HG02571 (cell line): ENCODE results near the gene ZBTB18.

Experiments used
- ATAC-seq: cut with Tn5 transposase; IDR thresholded peaks from one replicate; pipeline ENCODE4 v1.9.1; 2021; ENCODE audit warnings: mild to moderate bottlenecking, moderate library complexity; ENCODE audit not compliant: unreplicated experiment

ZBTB18 gene

DNA sequence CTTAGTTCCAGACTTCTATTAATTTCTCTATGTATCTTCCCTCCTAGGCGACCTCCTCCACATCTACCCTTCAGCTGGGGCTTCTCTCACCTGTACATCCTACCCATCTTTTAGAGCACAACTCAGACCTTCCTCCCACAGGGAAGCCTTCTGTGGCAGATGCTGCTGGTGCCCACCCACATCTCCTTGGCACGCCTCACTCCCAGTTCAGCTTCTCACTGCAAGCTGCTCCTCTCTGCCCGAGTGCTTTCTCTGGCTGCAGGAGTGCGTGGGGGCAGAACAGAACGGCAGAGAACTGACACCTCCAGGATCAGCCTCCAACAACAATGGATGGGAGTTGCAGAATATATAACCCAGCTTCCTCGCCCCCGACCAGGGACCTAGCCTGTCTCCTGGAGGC lies 36.5 kb downstream of the ZBTB18 start:
- ATAC-seq = no peak

DNA sequence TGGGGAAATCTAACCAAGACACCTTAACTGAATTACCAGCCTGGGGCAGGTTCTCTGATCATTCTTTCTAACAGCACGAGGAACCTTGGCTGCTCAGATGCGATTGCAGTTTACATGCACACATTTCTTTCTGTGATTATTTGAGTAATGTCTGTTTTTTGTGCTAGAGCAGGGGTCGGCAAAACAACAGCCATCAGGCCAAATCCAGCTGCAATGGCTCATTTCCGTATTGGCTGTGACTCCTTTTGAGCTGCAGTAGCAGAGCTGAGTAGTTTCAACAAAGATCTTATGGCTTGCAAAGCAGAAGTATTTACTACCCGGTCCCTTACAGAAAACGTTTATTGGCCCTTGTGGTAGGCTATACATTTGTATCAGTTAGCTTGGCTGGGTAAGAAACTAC lies 37.1 kb downstream of the ZBTB18 start:
- no peak for ATAC-seq

DNA sequence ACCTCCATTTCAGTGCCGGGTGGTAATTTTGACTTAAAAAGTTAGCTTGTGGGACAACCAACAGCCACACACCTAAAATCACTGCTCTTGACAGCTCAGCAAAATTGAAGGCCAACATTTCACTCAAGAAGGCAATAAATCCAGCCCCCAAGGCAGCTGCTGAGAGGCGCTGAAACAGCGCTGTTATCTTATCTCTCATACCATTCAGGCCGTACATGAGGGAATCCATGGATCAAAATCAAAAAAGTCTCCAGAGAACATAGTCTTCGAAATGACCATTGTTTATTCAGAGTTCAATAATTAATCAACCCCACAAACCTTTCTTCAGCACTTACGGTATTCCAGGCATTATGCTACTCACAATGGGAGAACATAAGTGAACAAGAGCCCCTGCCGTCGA lies 38.5 kb downstream of the ZBTB18 start:
- ATAC-seq = no peak

DNA sequence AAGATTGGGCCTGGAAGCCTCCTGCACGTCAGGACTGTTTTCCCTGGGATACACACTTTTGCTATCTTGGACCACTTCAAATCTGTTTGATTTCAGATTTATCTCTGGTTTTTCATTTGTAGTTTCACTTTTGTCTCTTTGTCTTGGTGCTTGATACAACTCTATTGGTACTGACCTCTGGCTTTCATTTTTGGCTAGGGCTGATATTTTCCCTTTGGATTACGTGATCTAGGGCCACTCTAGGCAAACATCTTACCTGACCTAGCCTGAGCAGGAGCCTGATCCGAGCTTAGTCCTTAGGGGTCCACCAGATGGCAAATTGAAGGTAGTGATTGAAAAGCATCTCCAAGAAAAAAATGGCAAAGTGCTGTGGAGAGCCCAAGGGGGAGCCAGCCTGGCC lies 39.6 kb downstream of the ZBTB18 start:
- no peak for ATAC-seq

DNA sequence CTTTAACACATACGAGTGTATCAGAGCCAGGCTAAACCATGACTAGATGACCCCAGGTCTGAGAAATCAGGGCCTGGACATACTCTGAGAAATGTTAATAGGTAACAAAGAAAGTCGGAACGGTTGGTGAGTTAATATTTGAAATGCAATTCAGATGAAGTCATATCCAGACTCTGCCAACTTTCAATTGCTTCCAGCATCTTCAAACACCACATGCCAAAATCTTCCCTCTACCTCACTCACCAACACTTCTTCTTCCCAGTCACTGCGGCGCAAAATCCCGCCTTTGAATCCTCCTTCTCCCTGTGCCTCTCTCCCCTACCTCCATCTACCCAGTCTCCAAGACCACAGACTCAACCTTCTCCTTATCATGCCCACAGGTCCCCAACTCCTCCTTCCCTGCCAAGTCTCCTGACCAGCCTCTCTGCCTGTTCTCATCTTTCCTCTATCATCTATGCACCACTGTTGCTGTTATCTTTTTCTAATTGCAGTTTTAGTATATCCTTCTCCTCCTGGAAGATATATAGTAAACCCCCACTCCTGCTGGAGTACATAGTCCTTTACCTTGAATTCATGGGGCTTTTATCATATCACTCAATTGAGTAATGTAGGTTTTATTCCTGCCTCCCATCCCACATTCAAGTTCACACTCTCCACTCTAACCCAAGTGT lies 41.3 kb downstream of the ZBTB18 start:
- no peak for ATAC-seq

DNA sequence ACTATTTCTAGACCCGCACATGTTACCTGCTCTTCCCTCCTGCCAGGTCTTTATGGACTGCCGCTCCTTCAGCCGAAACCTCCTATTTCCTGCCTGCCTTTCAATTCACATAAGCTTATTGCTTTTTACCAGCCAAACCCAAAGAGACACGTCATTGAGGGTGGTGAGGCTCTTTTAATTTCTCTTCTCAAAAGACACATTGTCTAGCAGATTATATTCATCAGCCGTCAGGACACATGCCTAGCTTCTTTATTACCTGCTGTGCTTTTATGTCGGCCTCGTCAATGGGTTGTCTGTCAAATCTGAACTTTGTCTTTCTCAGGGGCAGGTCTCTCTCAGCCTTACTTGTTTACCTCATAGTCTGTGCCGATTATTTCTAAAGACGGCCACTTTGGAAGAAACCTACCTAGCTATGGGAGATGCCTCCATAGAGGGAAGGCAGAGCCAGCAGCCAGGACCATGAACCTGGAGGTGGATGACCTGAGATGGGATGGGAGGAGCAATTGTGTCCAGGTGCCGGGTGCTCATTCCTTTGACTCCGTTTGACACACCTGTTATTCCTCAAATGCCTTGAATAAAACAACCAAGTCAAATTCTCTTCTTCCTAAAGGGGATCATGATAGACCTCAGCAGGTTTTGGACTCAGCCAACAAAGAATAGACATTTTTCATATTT lies 42.0 kb downstream of the ZBTB18 start:
- no peak for ATAC-seq

DNA sequence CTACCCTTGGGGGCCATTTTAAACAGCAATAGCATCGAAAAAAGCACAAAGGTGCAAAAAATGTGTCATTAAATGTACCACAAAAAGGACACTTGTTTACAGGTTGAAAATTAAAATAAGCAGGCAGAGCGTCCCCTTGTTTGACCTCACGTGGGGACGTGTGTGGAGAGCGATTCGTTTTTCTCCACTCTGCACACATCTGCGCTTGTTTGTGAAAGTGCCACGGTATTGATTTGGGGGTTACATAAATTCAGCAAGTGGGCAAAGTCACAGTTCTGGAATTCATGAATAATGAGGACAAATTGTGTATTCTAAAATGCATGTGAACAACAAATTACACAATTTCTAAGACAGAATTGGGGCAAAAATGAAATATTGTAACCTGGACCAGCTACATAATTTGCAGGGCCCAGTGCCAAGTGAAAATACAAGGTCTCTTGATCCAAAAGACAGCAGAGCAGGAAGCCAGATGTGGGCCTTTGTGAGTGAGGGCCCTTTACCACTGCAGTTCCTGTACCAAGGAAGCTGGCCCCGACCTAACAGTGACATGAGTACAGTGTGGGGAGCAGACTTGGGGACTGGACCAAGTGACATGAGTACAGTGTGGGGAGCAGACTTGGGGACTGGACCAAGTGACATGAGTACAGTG lies 43.9 kb downstream of the ZBTB18 start:
- no peak for ATAC-seq

DNA sequence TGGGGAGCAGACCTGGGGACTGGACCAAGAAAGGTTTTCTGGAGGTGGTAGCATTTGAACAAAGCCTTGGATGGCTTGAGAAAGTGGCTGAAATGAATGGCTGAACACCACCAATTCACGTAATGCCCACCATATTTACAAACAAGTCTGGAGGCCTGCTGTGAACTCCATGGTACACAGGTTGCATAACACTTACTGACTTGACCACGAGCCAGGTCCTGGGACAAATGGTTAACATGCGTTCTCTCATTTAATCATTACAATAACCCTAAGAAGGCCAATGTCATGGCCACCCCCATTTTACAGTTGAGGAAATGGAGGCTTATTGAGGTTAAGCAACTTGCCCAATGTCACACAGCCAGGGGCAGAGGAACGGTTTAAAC lies 44.4 kb downstream of the ZBTB18 start:
- ATAC-seq = no peak

DNA sequence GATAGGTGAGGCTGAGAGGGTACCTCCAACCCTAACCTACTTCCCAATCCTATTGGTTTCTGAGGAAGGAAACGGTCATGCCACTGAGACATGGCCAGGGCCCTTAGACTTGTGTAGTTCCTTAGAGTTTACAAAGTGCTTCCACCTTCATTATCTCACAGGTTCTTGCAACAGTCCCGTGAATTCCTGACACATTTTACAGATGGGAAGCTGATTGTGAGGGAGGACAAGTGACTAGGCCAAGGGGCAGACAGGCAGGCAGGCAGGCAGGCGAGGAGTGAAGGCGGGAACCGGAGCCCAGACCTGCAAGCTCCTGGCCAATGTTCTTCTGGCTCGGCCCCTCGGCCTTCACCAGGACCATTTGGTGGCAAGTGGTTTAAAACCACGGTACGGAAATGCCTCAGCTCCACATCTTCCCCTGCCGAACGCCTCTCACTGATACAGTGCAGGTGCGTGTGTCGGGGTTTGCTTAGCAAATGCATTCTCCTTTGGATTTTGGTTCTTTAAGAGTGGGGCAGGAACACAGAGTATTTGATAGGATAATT lies 45.1 kb downstream of the ZBTB18 start:
- ATAC-seq = no peak

DNA sequence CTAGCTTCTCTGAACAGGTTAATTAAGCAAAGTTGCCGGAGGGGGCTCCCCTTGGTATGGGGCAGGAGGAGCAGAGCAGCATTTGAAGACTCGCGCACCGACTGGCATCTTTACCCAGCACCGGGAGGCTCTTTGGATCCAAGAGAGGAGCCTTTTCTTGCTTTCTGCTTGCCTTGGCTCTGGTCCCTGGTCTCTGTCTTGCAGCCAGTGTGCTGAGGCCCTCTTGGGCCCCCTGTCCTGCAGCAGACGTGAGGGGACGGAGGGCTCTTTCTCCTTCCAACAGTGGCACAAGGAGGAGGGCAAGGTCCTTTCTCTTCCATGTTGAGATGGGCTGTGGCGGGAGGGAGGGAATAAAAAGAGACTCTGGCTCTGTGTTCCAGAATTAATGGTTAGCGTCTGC lies 45.6 kb downstream of the ZBTB18 start:
- ATAC-seq = no peak

DNA sequence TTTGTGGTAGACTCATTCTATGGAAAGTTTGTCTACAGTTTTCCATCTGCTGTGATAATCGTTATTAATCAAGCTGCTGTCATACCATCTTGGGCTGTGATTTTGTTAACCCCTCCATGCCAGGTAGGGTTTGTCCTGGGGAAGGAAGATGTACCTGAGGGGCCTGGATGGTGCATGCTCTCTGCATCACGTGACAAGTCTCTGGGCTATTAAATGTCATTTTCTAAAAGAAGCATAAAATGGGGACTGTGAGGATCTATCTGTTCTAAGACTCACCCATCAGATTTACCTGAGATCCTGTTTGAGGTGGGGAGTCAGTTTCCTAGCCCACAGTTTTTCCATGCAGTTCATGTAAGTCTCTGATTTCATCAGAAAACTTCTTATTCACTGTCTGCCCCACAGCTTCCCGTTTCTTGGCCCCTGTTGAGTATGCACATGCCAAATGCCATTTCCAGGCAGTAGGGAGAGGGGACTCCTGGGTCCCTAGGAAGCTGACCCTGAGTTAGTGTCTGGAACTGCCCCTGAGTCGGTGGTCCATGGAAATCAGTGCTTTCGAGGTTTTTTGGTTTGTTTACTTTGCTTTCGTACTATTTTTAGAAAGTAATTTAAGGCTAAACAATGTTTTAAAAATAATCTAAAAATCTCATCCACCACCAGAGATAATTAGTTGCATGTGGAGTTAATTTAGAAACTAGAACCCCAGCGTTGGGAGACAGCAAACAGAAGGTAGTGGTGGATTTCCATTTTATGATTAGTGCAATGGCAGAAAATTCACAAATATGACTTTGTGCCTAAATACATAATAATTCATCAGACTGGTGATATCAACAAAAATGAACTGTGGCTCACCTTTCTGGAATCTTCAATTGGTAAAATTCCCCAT lies 46.7 kb downstream of the ZBTB18 start:
- ATAC-seq = no peak

DNA sequence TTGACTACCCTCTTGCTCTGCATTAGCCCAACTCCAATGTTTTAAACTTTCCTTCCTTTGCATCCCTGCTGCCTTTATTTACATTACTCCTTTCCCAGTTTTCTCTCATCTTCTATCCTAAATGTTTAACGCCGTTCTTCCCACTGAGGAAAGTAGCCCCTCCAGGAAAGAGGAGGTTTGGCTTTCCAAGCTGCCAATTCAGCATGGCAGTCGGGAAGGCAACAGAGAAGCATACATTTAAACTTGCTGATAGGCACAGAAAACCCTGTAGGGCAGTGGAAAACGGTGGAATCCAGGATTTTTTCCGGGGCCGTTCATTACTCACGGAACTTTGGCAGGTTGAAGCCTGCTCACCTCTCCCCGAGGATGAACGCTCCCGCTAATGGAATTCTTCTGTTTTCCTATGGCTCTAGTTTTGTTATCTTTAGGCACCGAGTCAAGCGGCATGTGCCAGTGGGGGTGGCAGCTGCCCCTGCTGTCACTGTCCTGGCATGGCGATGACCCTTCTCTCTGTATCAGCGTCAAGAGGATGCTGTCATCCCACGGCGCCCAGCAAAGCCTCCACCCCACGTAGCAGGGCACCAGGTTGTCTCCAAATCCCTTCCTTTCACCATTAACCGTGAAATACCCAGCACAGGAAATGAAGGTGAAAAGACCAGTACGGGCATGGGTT lies 48.3 kb downstream of the ZBTB18 start:
- ATAC-seq = no peak

DNA sequence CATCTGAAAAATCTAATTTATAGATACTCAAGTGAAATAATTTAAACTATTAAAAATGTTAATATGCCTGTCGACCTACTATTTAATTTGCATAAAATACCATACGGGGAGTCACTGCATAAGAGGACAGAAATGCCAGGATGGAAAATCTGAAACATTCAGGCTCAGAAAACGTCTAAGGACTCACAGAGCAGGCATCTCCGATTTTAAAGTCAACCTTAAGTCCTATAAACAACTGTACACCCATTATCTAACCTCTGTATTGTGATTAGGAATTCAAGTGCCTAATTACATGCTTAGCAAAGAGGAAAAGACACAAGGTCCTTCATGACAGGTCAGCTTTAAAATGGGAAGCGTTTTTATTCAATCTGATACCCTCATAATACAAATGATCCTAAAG lies 49.2 kb downstream of the ZBTB18 start:
- no peak for ATAC-seq

DNA sequence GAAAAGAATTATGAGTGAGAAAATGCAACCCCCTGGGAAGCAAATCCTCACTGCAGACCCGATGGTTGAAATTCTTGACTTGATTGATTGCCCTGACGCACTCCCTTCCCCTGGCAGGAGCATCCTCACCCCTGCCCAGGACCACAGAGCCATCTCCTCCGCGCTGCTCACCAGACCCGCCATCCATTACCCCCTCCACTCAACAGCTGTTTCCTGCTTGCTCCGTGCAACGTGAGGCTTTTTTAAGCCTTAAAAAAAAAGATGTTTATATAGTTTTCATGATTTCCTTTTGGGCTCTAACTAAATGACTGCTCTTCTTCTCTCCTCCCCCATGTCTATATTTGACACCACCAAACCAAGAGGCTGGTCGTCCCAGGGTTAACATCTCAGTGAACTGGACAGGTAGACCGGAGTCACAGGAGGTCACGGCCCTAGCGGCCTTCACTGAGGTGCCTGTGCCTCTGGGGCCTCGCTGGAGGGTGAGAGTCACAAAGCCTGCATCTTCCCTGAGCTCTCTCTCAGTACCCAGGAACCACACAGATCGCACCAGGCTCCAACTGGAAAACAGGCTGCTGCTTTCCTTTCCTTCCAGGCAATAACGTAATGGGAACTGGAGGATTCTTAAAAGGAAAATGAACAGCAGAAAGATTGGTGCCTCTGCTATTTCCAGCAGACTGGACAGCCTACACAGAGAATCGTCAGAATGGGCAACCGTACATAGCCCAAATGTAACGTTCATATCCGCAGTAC lies 49.8 kb downstream of the ZBTB18 start:
- no peak for ATAC-seq

DNA sequence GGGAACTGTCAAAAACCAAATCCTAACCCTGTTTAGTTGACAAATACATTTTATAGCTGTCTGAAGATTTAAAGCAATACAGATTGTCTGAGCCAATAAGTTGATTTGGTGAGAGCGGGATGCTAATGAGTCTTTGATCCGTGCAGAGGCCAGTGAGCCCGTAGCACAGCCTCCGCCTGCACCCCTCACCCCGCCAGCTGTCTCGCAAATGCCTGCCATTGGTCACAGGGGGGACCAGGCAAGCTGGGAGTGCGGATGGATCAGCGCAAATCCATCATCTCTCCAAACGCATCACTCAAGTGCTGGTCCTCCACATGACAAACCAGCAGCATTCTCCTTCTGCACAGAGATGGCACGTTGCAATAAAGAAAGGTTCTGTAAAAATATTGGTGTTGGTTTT lies 51.0 kb downstream of the ZBTB18 start:
- no peak for ATAC-seq

DNA sequence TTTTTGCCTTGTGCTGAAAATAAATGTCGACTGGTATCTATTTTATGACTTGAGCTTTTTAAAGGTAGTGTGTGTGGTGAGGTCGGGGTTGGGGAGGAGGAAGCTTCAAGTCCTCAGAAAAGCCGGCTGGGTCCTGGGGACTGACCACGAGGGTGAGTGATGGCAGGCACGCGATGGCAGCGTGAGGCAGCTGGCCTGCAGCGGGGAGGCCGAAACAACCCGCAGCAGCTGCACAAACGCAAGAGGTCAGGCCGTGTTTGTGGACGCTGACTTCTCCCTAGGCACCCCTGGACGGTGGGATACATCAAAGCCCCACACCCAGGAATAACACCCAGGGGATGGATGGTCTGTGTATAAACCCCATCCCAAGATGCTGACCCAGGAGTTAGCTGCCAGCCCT lies 51.4 kb downstream of the ZBTB18 start:
- no peak for ATAC-seq

DNA sequence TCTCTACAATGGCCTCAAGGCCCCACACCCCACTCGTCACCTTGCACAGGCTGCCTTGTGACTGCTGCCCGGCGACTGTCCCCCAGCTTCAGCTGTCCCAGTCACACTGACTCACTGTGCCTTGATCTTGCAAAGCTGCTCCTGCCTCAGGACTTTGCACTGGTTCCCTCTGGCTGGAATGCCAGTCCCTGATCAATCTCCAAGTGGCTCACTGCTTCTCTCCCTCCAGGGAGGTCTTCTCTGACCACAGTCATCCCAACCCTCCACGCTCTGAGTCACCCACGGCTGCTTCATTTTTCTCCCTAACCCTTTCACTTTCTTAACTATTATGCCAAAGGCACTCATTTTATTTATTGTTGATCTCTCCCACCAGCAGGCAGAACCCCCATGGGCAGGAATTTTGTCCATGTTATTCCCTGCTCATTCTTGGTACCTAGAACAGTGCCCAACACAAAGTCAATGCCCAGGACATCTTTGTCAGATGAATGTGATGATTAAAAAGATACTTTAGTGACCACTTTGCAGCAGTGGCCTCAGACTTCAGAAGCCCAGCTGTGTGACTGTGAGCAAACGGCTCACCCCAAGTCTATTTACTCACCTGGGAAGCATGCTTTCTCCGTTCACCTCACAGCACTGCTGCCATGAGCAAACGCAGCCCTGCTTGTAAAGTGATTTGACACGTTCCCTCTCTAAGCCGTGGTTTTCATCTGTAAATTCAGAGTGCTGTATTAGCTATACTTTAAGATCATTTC lies 53.4 kb downstream of the ZBTB18 start:
- no peak for ATAC-seq

DNA sequence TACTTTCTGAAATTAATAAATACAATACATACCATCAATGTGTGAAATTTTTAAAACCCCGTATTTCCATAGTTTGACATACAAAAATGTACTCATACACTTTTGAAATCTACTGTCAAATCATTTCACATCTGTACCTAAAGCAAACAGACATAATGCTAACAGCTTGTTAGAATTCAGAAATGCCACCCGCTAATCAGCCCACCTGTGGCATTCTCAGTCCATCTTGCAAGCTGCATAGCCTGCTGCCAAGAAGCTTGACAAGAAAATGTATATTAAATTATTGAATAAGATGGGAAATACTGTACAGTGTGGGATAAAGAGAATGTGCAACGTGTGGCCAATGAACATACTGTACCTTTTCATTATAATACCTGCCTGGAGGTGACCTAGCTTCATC lies 55.1 kb downstream of the ZBTB18 start:
- no peak for ATAC-seq
